GM19025 (cell line): ENCODE data around the gene SERINC5.

Experiments
- ATAC-seq: cut with Tn5 transposase; IDR thresholded peaks from one replicate; pipeline ENCODE4 v1.9.1; 2021; ENCODE audit warnings: mild to moderate bottlenecking, low read depth, moderate library complexity; ENCODE audit not compliant: unreplicated experiment

SERINC5 gene

GRCh38 chr5:80231243-80231642, 24.6 kb downstream of the SERINC5 start:
- no peak for ATAC-seq

- ATAC-seq: no peak
Measured at GRCh38 chr5:80230269-80230992, 25.4 kb downstream of the SERINC5 start.

DNA sequence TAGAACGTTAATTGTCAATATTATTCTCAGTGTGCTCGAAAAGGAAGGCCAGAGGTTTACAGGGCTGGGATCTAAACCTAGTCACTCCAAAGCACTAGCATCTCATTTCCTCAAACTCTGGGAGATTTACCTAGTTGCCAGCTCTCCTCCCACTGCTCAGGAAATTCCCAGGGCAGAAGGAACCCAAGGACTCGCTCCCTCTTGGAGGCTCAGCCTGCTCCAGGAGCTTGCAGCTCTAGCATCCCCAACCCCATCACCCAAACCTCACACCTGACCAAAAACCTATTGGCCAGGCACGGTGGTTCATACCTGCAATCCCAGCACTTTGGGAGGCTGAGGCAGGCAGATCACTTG, 26.0 kb downstream of the SERINC5 start:
- no peak for ATAC-seq

DNA sequence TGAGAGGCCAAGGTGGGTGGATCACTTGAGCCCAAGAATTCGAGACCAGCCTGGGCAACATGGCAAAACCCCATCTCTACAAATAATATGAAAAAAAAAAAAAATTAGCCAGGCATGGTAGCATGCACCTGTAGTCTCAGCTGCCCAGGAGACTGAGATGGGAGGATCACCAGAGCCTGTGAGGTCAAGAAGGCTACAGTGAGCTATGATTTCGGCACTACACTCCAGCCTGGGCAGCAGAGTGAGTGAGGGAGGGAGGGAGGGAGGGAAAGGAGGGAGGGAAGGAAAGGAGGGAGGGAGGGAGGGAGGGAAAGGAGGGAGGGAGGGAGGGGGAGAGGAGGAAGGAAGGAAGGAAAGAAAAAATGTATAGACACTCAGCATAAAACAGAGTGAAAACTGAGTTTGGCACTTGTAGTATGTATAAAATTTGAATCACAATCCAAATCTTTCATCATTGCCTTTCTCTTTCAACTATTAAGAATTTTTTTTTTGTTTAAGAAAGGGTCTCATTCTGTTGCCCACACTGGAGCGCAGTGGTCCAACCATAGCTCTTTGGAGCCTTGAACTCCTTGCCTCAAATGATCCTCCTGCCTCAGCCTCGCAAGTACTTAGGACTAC, 27.8 kb downstream of the SERINC5 start:
- ATAC-seq: no peak

DNA sequence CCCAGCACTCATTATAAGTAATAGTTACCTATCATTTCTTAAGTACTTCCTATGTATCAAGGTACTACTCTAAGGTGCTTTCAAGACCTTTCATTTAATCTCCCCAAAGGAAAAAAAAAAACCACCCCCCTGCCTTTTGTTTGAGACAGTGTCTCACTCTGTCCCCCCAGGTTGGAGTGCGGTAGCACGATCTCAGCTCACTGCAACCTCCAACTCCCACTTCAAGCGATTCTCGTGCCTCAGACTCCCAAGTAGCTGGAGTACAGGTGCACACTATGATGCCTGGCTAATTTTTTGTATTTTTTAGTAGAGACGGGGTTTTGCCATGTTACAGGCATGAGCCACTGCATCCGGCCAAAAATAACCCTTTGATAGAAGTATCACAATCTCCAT, 29.9 kb downstream of the SERINC5 start:
- ATAC-seq: no peak

DNA sequence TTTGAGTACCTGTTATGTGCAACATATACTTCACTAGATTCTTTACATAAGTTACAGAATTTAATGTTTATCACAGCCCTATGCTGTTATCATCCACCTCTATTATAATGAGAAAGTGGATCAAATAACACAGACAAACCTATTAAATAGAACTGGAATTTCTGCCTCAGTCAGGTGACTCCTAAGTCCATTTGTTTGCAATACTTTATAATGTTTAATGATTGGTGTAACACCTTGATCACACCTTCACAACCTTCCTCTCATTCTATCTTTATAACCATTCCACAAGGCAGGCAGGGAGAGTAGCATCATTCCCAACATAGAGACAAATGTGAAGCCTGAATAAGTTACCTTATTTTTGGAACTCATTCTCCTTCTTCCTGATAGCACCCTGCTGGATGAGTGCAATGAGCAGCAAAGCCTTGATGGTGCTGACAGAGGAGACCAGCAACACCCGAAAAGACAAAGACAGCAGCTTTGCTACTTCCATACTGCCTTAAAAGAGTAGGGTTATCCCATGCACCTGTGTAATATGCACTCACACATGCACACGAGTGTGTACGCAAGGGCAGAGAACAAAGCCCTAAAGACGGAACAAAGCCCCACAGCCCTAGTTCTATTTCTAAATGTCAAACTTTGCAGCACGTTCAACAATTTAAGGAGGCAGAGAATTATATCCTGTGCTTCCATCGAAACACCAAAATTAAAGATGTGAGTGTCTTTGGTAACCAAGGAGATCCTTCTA, 30.5 kb downstream of the SERINC5 start:
- ATAC-seq: no peak

DNA sequence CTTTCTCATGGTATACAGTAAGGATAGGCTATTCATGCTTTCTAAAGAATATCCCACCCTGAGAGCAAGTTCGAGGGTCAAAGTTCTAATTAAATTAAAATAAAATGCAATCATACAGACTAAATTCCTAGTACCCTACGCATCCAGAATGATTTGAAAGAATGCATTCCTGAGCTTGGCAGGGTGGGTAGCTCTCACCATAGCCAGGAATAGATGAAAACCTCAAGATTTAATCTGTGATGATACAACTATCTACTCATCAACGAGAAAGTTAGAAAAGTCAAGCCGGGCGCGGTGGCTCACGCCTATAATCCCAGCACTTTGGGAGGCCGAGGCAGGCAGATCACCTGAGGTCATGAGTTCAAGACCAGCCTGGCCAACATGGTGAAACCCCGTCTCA, 32.3 kb downstream of the SERINC5 start:
- no peak for ATAC-seq

DNA sequence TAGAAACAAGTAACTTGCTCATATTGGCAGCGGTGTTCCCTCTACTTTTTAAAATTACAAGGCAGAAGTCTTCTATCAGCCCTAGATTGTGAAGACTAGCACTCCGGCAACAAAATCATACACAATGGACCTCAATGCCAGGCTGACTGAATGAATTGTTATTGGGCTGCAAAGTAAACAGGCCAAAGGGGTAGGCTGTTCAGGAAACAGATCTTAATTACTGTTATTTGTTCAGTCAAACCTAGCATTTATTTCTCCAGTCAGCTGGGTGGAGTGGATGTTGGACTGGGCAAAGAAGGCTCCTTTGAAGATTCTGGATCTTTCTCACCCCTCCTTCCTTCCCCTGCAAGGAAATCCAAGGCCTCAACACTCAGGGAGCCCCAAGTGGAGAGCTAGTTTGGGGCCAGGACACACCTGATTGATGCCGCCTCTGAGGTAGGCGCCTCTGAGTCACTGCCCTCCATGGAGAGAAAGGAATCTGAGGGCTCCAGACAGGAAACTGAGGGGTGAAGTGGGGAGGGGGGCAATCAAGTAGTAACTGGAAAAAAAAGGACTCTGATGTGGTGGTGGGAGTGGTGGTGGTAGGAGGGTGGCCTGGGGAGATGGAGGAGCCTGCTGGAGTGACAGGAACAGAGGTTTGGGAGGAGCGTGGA, 35.5 kb downstream of the SERINC5 start:
- no peak for ATAC-seq

- no peak for ATAC-seq
Measured at GRCh38 chr5:80219391-80219790, 36.5 kb downstream of the SERINC5 start.

DNA sequence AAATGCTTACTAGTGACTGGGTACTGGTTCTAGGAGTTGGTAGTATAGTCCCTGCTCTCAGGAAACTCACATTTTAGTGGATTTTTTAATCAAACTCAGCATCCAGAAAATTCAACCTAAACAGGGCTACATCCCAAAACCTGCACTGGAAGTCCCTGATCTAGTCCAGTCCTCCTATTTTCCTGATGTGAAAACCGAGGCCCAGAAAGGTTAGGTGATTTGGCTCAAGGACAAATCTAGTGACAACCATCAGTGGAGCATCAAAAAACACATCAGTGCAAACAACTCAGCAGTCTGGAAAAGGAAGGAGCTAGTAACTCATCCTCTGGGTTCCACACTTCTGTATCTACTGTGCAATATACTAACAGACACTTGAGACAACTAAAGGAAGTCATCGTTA, 38.2 kb downstream of the SERINC5 start:
- ATAC-seq: no peak

GRCh38 chr5:80216753-80217596, 38.9 kb downstream of the SERINC5 start:
- ATAC-seq: no peak

DNA sequence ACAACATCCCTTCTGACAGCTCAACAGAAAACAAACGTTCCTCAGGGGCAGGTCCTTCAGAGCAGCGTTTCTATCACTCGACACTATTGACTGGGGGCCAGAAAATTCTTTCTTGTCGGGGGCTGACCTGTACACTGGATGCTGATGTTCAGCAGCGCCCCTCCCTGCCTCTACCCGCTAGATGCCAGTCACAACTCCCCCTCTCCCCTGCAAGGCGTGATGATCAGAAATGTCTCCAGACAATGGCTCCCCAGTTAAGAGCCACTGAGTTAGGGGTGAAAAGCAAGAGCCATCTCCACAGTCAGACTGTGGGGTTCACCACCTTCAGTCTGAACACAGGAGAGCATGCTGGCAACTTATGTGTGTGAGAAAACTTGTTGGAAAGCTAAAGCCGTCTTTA, 39.8 kb downstream of the SERINC5 start:
- ATAC-seq: no peak

- no peak for ATAC-seq
Measured at GRCh38 chr5:80215523-80215922, 40.3 kb downstream of the SERINC5 start.

DNA sequence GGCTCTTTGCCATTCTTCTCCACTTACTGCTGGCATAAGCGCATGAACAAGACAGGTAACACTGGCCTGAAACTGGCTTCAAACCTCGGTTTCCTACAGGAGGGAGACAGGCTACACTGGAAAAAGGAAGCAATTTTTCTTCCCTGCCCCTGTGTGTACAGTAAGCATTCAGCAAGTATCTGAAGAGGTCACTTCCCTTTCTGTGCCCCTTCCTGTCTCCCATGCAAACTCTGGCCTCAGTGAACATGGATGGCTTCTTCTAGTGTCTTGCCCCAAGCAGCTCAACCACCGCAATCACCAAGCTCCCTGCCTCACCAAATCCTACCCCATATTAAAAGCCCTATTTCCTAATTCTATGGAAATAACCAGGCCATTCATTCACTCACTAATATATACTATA, 42.4 kb downstream of the SERINC5 start:
- no peak for ATAC-seq

DNA sequence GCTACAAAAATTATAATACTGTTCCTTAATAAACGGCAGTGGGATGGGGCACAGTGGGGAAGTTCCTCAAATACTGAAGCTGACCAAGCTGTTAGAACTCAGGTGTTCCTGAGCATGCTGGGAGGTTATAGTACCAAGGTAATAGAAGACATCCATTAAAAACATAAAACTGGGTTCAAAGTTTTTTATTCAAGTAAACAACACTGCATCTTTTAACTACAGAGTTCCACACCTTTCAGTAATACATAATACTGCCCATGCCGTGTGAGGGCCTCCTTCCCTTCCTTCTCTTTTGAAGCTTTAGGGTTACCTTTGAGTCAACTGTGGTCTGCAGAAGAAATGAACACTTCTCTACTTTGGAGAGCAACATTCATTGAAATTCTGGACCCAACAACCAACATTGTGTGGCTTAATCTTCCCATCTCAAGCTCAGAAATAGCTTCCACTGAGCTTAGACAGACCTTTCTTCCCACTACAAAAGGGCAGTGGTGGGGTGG, 43.6 kb downstream of the SERINC5 start:
- no peak for ATAC-seq

- no peak for ATAC-seq
Measured at GRCh38 chr5:80211327-80211726, 44.5 kb downstream of the SERINC5 start.

DNA sequence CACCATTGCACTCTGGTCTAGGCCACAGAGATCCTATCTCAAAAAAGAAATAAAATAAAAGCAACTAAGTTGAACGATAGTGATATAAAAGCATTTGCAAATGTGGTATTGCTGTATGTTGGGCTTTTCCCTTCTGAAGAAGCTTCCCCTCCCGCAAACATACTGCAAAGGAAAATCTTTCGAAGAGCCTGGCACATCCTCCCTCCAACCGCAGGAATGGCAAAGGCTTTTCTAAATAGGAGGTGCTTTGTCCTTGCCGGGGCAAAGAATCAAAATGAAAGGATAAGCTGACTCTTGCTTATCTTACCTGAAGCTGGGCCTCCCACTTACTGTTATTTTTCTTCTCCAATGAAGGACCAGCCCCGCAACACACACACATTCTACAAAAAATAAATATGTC, 45.8 kb downstream of the SERINC5 start:
- no peak for ATAC-seq

DNA sequence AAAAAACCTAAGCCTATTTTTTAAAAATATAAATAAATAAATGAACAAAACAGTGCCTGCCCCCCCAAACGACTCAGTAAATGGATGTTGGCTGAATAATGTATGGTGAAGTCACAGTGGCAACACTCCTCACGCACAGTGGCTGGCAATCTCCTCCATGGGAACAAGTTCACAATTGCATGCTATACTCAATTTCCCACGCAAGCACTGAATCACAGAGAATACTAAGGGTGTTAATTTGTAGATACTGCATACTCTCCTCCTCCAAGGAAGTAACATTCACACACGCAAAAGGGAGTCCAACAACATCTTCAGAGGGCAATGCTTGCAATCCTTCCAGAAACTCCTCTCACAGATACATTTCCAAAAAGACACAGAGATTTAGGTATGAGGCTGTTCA, 47.5 kb downstream of the SERINC5 start:
- no peak for ATAC-seq

- no peak for ATAC-seq
Measured at GRCh38 chr5:80207832-80208231, 48.0 kb downstream of the SERINC5 start.

GRCh38 chr5:80206282-80206681, 49.6 kb downstream of the SERINC5 start:
- no peak for ATAC-seq
